Vagina (tissue), 2 donors: ENCODE results near the gene BAHD1. TPM values are rescaled to one million over a fixed set of nuclear protein-coding genes. Genes with fewer than 3 reads are reported as not detected.

Experiments used
- DNase-seq, 2 donors: peaks; one replicate each; pipeline ENCODE4 v3.0.0-alpha.2; 2017; ENCODE audit errors: extremely low spot score in 2 of 2
- H3K27ac ChIP-seq: fragments of 200-600 bp; sonication (generic); one replicate; pipeline ENCODE4 v1.5.1; 2019
- H3K27me3 ChIP-seq: fragments of 200-600 bp; sonication (generic); one replicate; pipeline ENCODE4 v1.5.1; 2019
- H3K36me3 ChIP-seq, 2 donors: fragments of 200-600 bp; sonication (generic); one replicate each; pipeline ENCODE4 v1.5.1; 2017 to 2019
- H3K4me1 ChIP-seq: fragments of 200-600 bp; sonication (generic); one replicate; pipeline ENCODE4 v1.5.1; 2019
- H3K4me3 ChIP-seq, 2 donors: fragments of 200-600 bp; sonication (generic); 1 replicate in 1 of 2; 2 replicates in 1 of 2; pipeline ENCODE4 v1.5.1; 2016 to 2019
- H3K9me3 ChIP-seq: fragments of 200-600 bp; sonication (generic); one replicate; pipeline ENCODE4 v1.5.1; 2019
- POLR2A ChIP-seq, 2 donors: fragments of 450-650 bp; IDR thresholded peaks; one replicate each; pipeline ENCODE4 v1.6.1; 2017; ENCODE audit warnings: antibody characterized with exemption in 2 of 2, mild to moderate bottlenecking in 2 of 2, moderate library complexity in 2 of 2
- POLR2AphosphoS5 ChIP-seq, 2 donors: sonication (generic); formaldehyde crosslinking; IDR thresholded peaks; one replicate each; pipeline ENCODE4 v1.9.0; 2017; ENCODE audit warnings: antibody characterized with exemption in 2 of 2, mild to moderate bottlenecking in 2 of 2, low read depth in 1 of 2; ENCODE audit not compliant: insufficient read depth in 1 of 2
- intact Hi-C: fragments of 100-400 bp; cut with DNase I; formaldehyde crosslinking; loops from one replicate; pipeline ENCODE4 v1.15.1; 2023
- total RNA-seq: library from RNA; depleted of rRNA; stranded (reverse); fragments of >200 nt; gene quantifications from one replicate; pipeline ENCODE4 v1.2.3, GENCODE V29; 2016
- TF ChIP-seq, protein P1 (sequence below), 3 experiments: fragments of 450-650 bp in 2 of 3; fragments of 200-600 bp in 1 of 3; sonication (generic) in 1 of 3; IDR thresholded peaks; one replicate each; pipeline ENCODE4 v1.5.1; 2017 to 2019; ENCODE audit warnings: antibody characterized with exemption in 3 of 3, mild to moderate bottlenecking in 2 of 3, moderate library complexity in 2 of 3

BAHD1 gene
- total RNA-seq, 1 donor from 2014 or later, result 9.6 TPM

GRCh38 chr15:40474581-40474980 is 33.8 kb downstream of the BAHD1 start:
- DNase-seq, result no peak
- Histone ChIP-seq H3K27me3 (no peaks in the 10 kb centered on the region), H3K27ac (no peak overlapping the region), H3K4me3 (no peak overlapping the region), H3K9me3 (no peaks in the 10 kb centered on the region), H3K36me3 (no peaks in the 10 kb centered on the region), H3K4me1 (peaks cover 27% of the 10 kb centered on the region)
- intact Hi-C loops, result no loop called here
- TF ChIP-seq, protein P1, sequence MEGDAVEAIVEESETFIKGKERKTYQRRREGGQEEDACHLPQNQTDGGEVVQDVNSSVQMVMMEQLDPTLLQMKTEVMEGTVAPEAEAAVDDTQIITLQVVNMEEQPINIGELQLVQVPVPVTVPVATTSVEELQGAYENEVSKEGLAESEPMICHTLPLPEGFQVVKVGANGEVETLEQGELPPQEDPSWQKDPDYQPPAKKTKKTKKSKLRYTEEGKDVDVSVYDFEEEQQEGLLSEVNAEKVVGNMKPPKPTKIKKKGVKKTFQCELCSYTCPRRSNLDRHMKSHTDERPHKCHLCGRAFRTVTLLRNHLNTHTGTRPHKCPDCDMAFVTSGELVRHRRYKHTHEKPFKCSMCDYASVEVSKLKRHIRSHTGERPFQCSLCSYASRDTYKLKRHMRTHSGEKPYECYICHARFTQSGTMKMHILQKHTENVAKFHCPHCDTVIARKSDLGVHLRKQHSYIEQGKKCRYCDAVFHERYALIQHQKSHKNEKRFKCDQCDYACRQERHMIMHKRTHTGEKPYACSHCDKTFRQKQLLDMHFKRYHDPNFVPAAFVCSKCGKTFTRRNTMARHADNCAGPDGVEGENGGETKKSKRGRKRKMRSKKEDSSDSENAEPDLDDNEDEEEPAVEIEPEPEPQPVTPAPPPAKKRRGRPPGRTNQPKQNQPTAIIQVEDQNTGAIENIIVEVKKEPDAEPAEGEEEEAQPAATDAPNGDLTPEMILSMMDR (IDR thresholded peaks at IDR 0.05), result no peak
- no peak for TF ChIP-seq POLR2AphosphoS5 (IDR thresholded peaks at IDR 0.05; ENCODE audit: insufficient read depth in 1 of 2, low read depth in 1 of 2)
- no peak for TF ChIP-seq POLR2A (IDR thresholded peaks at IDR 0.05)

DNA sequence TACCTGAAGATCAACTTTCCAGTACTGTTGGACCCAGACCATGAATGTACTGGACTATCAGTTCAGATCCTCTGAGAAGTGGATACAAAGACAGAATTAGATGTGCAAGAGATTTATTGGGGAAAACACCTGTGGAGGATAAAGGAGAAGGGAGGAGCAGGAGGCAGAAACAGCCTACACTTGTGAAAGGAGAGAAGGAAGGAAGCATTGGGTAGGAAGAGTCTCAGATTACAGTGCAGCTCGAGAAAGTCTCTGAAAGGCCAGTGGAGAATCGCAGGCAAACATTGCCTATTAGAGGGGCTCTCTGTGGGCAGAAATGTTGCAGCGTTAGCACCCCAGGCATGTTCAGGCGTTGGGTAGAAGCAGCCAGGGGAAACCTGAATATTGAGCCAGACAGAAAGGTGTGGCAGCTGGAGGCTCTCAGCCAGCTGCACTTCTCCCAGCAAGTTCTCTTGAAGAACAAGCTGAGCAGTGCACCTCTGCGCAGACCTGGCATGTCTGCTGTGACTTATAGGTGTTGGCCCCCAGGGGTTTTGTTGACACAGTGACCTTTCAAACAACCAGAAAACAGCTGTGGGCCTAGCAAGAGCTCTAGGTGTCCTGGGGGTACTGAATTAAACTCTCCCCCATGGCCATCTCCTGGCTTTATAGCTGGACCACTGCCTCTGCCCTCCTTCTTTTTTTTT is 37.0 kb downstream of the BAHD1 start:
- Histone ChIP-seq H3K27me3 (no peaks in the 10 kb centered on the region), H3K4me1 (peaks cover 2% of the 10 kb centered on the region), H3K36me3 (no peaks in the 10 kb centered on the region), H3K9me3 (no peaks in the 10 kb centered on the region), H3K27ac (no peak overlapping the region), H3K4me3 (no peak overlapping the region)
- peak in 1 of 2 donors; percentile 45 for TF ChIP-seq POLR2AphosphoS5 (IDR thresholded peaks at IDR 0.05; ENCODE audit: insufficient read depth in 1 of 2, low read depth in 1 of 2)
- TF ChIP-seq, protein P1 (IDR thresholded peaks at IDR 0.05), result no peak
- intact Hi-C loops, result no loop called here
- DNase-seq, result no peak

GRCh38 chr15:40479024-40479423 is 38.3 kb downstream of the BAHD1 start:
- Histone ChIP-seq H3K27ac (no peak overlapping the region), H3K4me1 (no peaks in the 10 kb centered on the region), H3K4me3 (no peak overlapping the region), H3K36me3 (no peaks in the 10 kb centered on the region), H3K27me3 (no peaks in the 10 kb centered on the region), H3K9me3 (no peaks in the 10 kb centered on the region)
- intact Hi-C loops, result no loop called here
- DNase-seq, result no peak
- TF ChIP-seq POLR2AphosphoS5 (IDR thresholded peaks at IDR 0.05; ENCODE audit: insufficient read depth in 1 of 2, low read depth in 1 of 2) (no peak), POLR2A (IDR thresholded peaks at IDR 0.05) (no peak)
- TF ChIP-seq, protein P1 (IDR thresholded peaks at IDR 0.05), result no peak

GRCh38 chr15:40481341-40482074 is 40.8 kb downstream of the BAHD1 start:
- Histone ChIP-seq H3K36me3 (no peaks in the 10 kb centered on the region), H3K27me3 (no peaks in the 10 kb centered on the region), H3K27ac (no peak overlapping the region), H3K4me3 (no peak overlapping the region), H3K9me3 (no peaks in the 10 kb centered on the region), H3K4me1 (no peaks in the 10 kb centered on the region)
- DNase-seq, result no peak
- intact Hi-C loops, result no loop called here
- TF ChIP-seq, protein P1 (IDR thresholded peaks at IDR 0.05), result no peak
- TF ChIP-seq POLR2A (IDR thresholded peaks at IDR 0.05) (no peak), POLR2AphosphoS5 (IDR thresholded peaks at IDR 0.05; ENCODE audit: insufficient read depth in 1 of 2, low read depth in 1 of 2) (no peak)

DNA sequence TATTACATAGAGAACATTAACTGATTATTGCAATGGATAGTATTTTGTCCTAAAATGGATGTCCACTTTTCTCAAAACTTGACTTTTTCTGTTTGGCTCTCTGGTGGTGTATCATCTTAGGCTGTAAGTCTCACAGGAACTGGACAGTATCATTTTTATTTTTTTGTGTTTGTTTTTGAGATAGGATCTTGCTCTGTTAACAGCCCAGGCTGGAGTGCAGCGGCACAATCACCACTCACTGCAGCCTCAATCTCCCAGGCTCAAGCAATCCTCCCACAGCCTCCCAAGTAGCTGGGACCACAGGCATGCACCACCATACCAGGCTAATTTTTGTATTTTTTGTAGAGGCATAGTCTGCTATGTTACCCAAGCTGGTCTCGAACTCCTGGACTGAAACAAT is 43.2 kb downstream of the BAHD1 start:
- DNase-seq, result no peak
- Histone ChIP-seq H3K36me3 (no peaks in the 10 kb centered on the region), H3K4me3 (no peak overlapping the region), H3K4me1 (no peaks in the 10 kb centered on the region), H3K27me3 (no peaks in the 10 kb centered on the region), H3K9me3 (no peaks in the 10 kb centered on the region), H3K27ac (no peak overlapping the region)
- TF ChIP-seq POLR2AphosphoS5 (IDR thresholded peaks at IDR 0.05; ENCODE audit: insufficient read depth in 1 of 2, low read depth in 1 of 2) (no peak), POLR2A (IDR thresholded peaks at IDR 0.05) (no peak)
- TF ChIP-seq, protein P1 (IDR thresholded peaks at IDR 0.05), result no peak
- intact Hi-C loops, result no loop called here
